GM12801 (cell line): ENCODE measurements around the gene LDLRAP1.

Source experiments
- CTCF ChIP-seq: IDR thresholded peaks from one replicate; pipeline ENCODE4 v1.5.1; 2011; ENCODE audit warnings: control low read depth; ENCODE audit not compliant: insufficient read length; ENCODE audit errors: extremely low read depth

The LDLRAP1 gene

GRCh38 chr1:25541889-25542658, 1.3 kb upstream of the LDLRAP1 start:
- TF ChIP-seq CTCF, result no peak

GRCh38 chr1:25543005-25543424, 391 bp upstream of the LDLRAP1 start:
- TF ChIP-seq CTCF, result no peak

- TF ChIP-seq CTCF, result no peak
Observed at GRCh38 chr1:25544243-25544764, 898 bp downstream of the LDLRAP1 start.

- TF ChIP-seq CTCF, result no peak
Observed at GRCh38 chr1:25544819-25545218, 1.4 kb downstream of the LDLRAP1 start.

- no peak for TF ChIP-seq CTCF
Observed at GRCh38 chr1:25545767-25546166, 2.4 kb downstream of the LDLRAP1 start.

- TF ChIP-seq CTCF, result no peak
Observed at GRCh38 chr1:25546193-25546592, 2.8 kb downstream of the LDLRAP1 start.

GRCh38 chr1:25548601-25549000, 5.2 kb downstream of the LDLRAP1 start:
- no peak for TF ChIP-seq CTCF
